Dermis microvascular lymphatic vessel endothelial cell (primary cell): ENCODE measurements around the gene ZNF722. TPM values are rescaled to one million over a fixed set of nuclear protein-coding genes. Genes with fewer than 3 reads are reported as not detected.
"Not testable (repeated sequence)": the region's sequence is repeated elsewhere in the genome, so short reads cannot be mapped to it uniquely, and the experiment has no call there.

Experiments used
- DNase-seq, 2 donors: peaks; one replicate each; pipeline versions ENCODE4 v3.0.0 to v3.0.0-alpha.2; 2010; ENCODE audit warnings: low read depth in 2 of 2
- total RNA-seq: library from RNA; depleted of rRNA; stranded (reverse); fragments of >200 nt; gene quantifications from 2 replicates; pipeline ENCODE4 v1.2.1, GENCODE V29; 2014

The ZNF722 gene
- not detected in 2 replicates for total RNA-seq

DNA sequence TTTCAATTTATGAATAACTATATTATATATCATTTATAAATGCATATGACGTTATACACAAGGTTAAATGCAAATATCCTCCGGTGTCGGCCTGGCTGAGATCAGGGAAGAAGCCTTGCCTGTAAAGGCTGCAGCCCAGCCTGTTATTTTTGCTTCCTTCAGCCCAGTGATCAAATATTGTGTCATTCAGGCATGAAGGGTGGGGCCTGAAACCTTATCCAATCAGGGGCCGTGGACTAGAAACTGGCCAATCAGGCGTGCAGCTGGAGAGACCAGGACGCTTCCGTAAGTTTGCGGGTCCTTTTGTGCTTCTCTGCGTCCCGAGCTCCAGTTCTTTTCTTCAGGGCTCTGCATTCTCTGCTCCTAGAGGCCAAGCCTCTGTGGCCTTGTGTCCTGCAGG lies at the start of gene ZNF722:
Gene ZNF722, plus strand, starts transcription at position 301 of the 400 bp plus-strand sequence. CDS start 113 bp downstream, outside the sequence.
- no peak for DNase-seq

- DNase-seq, result no peak
These were observed 45.5 kb upstream of the ZNF722 start for GRCh38 chr7:63953181-63953580.

- no peak for DNase-seq
These were observed 30.0 kb upstream of the ZNF722 start for GRCh38 chr7:63968629-63969028.

GRCh38 chr7:64015496-64015895 lies 16.8 kb downstream of the ZNF722 start:
- not testable (repeated sequence) for DNase-seq

DNA sequence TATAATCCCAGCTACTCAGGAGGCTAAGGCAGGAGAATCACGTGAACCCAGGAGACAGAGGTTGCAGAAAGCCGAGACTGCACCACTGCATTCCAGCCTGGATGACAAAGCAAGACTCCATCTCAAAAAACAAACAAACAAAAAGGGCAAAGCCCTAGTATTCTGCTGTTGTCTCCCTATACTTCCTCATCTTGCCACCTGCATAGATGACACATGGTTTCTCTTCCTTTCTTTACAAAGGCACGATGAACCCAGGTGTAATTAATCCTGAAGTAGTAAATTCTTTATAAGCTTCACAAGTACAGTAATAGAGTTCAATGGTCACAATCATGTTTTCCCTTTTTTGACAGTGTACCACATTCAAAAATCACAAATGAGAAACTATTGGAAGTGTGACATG lies 36.7 kb downstream of the ZNF722 start:
- no peak for DNase-seq

GRCh38 chr7:64037095-64037494 lies 38.4 kb downstream of the ZNF722 start:
- no peak for DNase-seq

DNA sequence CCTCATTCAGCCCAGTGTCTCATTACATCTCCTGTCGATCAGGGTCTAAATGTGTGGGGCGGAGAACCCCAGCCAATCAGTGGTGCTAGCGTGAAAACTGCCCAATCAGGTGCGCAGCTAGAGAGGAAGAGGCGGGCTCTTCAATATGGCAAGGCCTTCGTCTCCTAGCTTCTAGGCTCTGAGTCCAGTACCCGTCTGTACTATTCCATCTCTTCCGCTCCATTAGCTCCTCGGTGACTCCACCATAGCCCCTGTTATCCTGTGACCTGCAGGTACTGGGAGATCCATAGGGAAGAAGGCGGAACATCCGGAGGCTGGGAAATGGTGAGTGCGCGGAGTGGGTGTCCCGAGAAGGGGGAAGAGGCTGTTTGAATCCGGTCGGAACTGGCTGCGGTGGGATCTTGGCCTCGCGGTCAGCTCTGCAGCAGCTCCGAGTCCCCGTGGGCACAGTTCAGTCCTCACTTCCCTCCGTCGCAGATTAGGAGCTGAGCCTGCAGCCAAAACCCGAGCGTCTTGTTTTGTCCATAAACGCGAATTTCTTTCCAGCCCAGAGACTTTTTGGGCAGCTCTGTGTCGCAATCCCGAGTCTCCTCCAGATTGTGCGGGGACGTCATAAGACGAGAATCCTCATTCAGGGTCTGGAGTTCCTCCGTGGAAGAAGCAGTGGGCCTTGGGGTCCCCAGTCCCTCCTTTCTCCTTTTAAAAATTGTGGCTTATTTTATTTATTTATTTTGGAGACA lies 46.8 kb downstream of the ZNF722 start, which contains the start of gene ZNF727:
Gene ZNF727, plus strand, starts transcription at position 134 of the 740 bp plus-strand sequence. Its CDS starts 188 bp downstream, at position 322.
- DNase-seq, result no peak

DNA sequence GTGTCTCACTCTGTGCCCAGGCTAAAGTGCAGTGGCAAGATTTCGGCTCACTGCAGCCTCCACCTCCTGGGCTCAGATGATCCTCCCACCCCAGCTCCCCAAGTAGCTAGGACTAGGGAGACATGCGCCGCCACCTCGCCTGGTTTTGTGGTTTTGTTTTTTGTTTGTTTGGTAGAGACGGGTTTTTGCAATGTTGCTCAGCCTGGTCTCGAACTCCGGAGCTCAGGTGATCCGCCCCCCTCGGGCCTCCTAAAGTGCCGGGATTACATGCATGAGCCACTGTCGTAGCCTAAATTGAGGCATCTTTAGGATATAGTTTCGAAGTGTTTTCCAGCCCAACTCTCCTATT lies 47.4 kb downstream of the ZNF722 start:
- DNase-seq, result no peak

Other genes with a start within 250 kb of the ZNF722 start
- 0.13 and 0.25 TPM in 2 replicates for gene ZNF727, start 46.6 kb downstream of the ZNF722 start, total RNA-seq
- not detected in 2 replicates for gene ZNF735, start 208.4 kb downstream of the ZNF722 start, total RNA-seq
- gene ZNF679, start 229.6 kb downstream of the ZNF722 start, total RNA-seq, result not detected in 2 replicates